Brain pericyte (primary cell): ENCODE results near the gene DACH1.

ENCODE experiments used
- DNase-seq: peaks from one replicate; pipeline ENCODE4 v3.0.0-alpha.2; 2012; ENCODE audit warnings: low read depth, low spot score

Gene DACH1

GRCh38 chr13:71624653-71625600, 242.1 kb downstream of the DACH1 start:
- DNase-seq: no peak

- no peak for DNase-seq
Measured at GRCh38 chr13:71621174-71622124, 245.6 kb downstream of the DACH1 start.

DNA sequence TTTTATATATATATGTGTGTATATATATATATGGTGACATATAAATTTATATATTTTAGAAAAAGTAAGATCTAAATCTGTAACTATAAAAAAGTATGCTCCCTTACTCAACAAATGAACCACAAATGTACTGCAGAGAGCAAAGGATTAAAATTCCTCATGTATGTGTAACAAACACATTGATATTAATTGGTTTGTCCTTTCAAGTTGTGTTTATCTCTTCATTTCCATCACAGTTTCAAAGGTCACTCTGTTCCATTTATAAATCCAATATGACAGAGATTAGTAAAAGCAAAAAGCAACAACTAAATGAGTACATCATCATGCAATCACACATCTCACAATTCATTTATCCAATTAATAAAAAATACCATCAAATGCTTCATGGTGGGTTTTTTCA, 247.9 kb downstream of the DACH1 start:
- DNase-seq: no peak

- DNase-seq: no peak
Measured at GRCh38 chr13:71618159-71618558, 248.8 kb downstream of the DACH1 start.

- DNase-seq: no peak
Measured at GRCh38 chr13:71617265-71617664, 249.7 kb downstream of the DACH1 start.

DNA sequence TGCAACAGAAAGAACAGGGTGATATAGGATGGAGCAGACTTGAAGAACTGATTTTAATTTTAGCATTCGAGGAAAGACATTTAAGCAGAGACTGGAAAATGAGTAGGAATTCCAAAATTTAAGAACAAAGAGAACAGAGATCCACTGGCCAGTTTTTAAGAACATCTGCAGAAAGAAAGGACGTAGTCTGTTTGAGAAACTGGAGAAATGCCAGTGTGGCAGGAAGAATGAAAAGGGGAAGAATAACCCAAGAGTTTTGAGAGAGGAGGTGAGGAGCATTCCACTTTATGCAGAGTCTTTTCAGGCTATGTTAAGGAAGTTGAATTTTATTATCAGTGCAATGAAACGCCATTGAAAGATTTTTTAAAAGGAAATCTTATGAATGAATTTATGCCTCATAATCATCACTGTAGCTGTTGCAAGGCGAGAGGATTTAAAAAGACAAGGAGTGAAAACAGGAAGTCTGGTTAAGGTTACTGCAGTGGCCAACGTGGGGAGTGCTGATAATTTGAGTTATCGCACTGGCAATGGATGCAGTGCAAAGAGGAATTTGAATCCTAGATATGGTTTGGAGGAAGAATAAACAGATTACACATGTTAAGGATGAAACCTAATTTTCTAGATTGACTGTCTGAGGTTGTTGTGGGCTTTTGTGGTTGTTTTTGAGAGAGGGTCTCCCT, 253.8 kb downstream of the DACH1 start:
- DNase-seq: no peak

- no peak for DNase-seq
Measured at GRCh38 chr13:71611292-71611691, 255.7 kb downstream of the DACH1 start.

GRCh38 chr13:71610876-71611275, 256.1 kb downstream of the DACH1 start:
- DNase-seq: no peak

GRCh38 chr13:71609271-71609670, 257.7 kb downstream of the DACH1 start:
- DNase-seq: no peak

GRCh38 chr13:71607575-71607974, 259.4 kb downstream of the DACH1 start:
- no peak for DNase-seq

DNA sequence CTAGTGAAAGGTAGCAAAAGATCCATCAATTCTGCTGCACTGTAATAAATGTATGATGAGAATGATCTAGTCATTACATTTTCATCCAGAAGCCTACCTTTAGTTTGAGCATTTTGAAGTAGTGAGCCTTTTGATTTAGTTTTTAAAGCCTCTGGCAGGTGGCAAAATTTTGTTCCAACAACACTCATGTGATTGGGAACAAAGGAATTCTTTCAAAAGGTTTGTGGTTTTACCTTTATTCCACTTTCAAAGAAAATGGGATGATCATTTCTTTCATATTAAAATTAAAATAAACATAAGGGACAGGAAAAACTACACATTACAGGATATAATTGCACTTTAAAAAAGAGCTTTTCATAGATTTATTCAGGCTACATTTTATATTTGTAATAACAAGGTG, 260.2 kb downstream of the DACH1 start:
- no peak for DNase-seq

DNA sequence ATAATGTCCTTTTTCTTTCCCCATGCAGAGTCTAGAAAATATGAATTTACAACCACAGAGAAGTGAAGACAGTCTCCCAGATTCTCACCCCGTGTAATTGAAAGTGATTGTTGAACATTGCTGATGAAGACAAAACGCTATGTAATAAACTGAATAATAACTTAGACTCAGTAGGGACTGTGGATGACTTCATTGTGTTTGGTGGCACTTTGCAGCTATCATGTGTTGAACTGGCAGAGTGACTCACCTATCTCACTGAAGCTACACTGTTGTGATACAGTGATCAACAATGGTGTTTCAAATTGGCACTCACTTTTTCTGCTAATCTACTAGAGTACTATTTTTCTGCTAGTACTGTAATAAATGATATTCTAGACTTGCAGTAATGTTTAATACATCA, 261.3 kb downstream of the DACH1 start:
- no peak for DNase-seq

- DNase-seq: no peak
Measured at GRCh38 chr13:71603255-71603654, 263.7 kb downstream of the DACH1 start.

GRCh38 chr13:71602344-71602743, 264.7 kb downstream of the DACH1 start:
- DNase-seq: no peak

DNA sequence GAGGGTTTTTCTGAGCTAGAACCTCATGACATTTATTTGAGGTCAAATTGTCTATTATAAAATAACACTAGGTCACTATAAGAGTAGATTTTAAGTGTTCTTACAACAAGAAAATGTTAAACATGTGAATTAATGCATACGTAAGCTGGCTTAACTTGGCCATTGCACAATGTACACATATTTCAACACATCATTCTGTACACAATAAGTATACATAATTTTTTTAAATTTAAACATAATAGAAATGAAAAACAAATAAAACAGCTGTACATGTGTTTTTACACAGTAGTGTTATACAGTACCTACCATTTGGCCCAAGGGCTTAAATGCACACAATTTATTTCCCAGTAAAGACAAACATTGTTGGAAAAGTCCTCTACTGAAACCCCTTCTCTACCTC, 269.9 kb downstream of the DACH1 start:
- DNase-seq: no peak

GRCh38 chr13:71596116-71596515, 270.9 kb downstream of the DACH1 start:
- no peak for DNase-seq

- DNase-seq: no peak
Measured at GRCh38 chr13:71593566-71593965, 273.4 kb downstream of the DACH1 start.

DNA sequence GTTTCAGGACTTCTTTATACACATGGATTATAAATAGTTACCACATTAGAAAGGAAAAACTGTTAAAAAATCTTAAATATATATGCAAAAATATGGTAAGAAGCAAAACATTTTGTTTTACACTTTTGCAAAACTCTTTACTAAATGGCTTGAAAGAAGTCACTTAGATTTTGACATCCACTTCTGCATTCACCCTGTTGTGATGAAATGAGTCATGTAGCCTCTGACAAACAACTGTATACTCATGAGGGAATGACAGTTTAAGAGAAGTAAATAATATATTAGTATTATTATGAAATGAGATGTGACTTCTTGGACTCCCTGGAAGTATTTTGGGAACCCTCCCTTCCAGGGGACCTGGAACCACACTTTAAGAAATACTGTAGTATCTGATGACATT, 275.6 kb downstream of the DACH1 start:
- no peak for DNase-seq

- DNase-seq: no peak
Measured at GRCh38 chr13:71590654-71591148, 276.3 kb downstream of the DACH1 start.

DNA sequence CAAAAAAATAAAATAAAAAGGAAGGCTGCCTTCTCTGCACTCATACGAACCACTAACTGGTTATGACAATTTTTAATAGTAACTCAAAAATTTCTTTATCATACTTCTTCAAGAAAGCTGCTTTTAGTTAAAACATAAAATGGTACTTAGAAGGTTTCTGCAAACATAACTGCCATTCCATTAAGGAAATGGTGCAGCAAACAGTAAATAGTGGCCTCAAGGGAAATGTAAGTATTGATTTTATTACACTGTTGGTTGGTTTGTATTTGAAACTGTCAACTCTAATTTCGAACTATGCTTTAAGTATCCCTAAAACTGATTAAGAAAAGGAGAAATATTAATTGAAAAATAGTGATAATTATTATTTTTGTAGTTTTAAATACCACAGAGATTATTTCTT, 278.0 kb downstream of the DACH1 start:
- DNase-seq: no peak

DNA sequence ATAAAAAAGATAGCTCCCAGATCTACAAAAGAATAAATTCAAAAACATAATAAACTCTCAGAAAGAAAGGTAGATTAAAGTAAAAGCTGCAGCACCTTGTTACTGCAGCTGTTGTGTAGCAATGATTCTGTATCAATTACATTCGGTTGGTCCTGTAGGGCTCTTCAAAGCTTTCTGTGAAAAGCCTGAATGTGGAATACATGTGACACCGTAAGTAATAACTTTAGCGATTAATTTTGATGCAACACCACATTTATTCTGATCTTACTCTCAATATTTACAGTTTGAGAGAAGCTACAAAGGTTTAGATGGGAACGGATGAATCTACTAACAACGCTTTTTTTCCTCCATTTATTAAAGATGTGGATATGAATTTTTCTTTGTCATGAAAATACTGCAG, 279.2 kb downstream of the DACH1 start:
- no peak for DNase-seq

DNA sequence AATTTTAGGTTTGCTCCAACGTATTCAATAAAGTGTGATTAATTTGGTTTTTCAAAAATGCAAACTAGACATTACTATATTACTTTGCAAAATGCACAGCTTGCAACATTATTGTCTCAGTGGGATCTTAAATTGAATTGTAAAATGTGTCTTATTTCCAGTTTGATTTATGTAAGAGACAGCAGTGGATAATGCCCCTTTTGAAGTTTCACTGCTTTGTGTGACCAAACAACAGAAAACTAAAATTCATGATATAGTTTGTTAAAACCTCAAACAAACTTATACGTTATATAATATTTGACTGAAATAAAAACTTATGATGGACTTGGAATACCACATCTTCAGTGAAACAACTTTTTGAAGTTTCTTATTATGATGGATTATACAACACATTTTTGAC, 279.8 kb downstream of the DACH1 start:
- no peak for DNase-seq
